ENCODE measurements around the gene IL36A. TPM values are rescaled to one million over a fixed set of nuclear protein-coding genes. Genes with fewer than 3 reads are reported as not detected.

IL36A gene
- total RNA-seq, 1 experiment from 2014 or later = not detected

- Histone ChIP-seq H3K9ac (ENCODE audit: extremely low read depth, insufficient read length, low read length) (no peak overlapping the region), H3K27me3 (ENCODE audit: insufficient read depth, low read length) (no peaks in the 10 kb centered on the region), H4K20me1 (ENCODE audit: control insufficient read depth, insufficient read depth, insufficient read length) (no peaks in the 10 kb centered on the region), H3K23me2 (ENCODE audit: insufficient read length, low read depth, low read length, poor library complexity, severe bottlenecking) (no peaks in the 10 kb centered on the region), H3K27ac (ENCODE audit: insufficient read length, low read depth, low read length) (no peak overlapping the region), H3K79me1 (ENCODE audit: insufficient read depth, low read depth, low read length, poor library complexity, severe bottlenecking) (no peaks in the 10 kb centered on the region), H3K56ac (ENCODE audit: insufficient read length, low read depth, low read length) (no peak overlapping the region), H2AFZ (ENCODE audit: low read length) (no peak overlapping the region), H3K18ac (ENCODE audit: insufficient read length, low read depth, low read length) (no peak overlapping the region), H4K5ac (ENCODE audit: insufficient read length, low read depth, low read length) (no peak overlapping the region), H3K14ac (ENCODE audit: insufficient read depth, low read length) (no peak overlapping the region), H3K9me3 (ENCODE audit: control insufficient read depth, low read depth, low read length) (no peaks in the 10 kb centered on the region), H4K8ac (replicated peaks; ENCODE audit: insufficient read length, low read depth, low read length) (no peak overlapping the region), H2BK5ac (ENCODE audit: insufficient read length, low read length) (no peak overlapping the region), H3T11ph (ENCODE audit: low read length) (no peak overlapping the region), H3K79me2 (ENCODE audit: insufficient read depth, low read length) (no peaks in the 10 kb centered on the region), H2BK20ac (ENCODE audit: low read depth, low read length, poor library complexity, severe bottlenecking) (no peak overlapping the region), H2BK15ac (ENCODE audit: low read depth, low read length) (no peak overlapping the region), H2AK5ac (ENCODE audit: insufficient read length, low read length) (no peak overlapping the region), H3K4me1 (ENCODE audit: insufficient read depth, low read length) (no peaks in the 10 kb centered on the region), H4K91ac (ENCODE audit: insufficient read length, low read depth, low read length) (no peak overlapping the region), H3K4me2 (ENCODE audit: insufficient read depth, insufficient read length, low read length) (no peak overlapping the region), H3K23ac (ENCODE audit: insufficient read length, low read depth, low read length) (no peak overlapping the region), H2BK120ac (ENCODE audit: low read depth, low read length, poor library complexity, severe bottlenecking) (no peak overlapping the region), H2BK12ac (ENCODE audit: insufficient read length, low read depth, low read length) (no peak overlapping the region), H3K4ac (ENCODE audit: low read depth, low read length) (no peak overlapping the region)
- peaks cover 19% of the 10 kb centered on the region for H3K27me3 Mint-ChIP-seq (ENCODE audit: low read depth)
- no CpG with 5 or more reads among the region's 5 CpGs for WGBS (ENCODE audit: extremely low coverage, insufficient read length, low lambda C conversion rate)
- peaks cover 0 to 37% of the 10 kb centered on the region in 2 experiments; a peak in 2 of 5 replicates for H3K9me3 Mint-ChIP-seq
- H3K4me3 Mint-ChIP-seq = no peak overlapping the region
- H3K27ac Mint-ChIP-seq = no peak overlapping the region
- H3K36me3 Mint-ChIP-seq (ENCODE audit: insufficient read depth in 1 of 3, low read depth in 3 of 3) = no peaks in the 10 kb centered on the region
- no peaks in the 10 kb centered on the region for H3K4me1 Mint-ChIP-seq
- no peak for DNase-seq
- no peak for TF ChIP-seq CTCF (conservative IDR thresholded peaks at IDR 0.05)
These were observed 34.5 kb downstream of the IL36A start for GRCh38 chr2:113039719-113040118.
